H9 (cell line): ENCODE data around the gene TMEM129. TPM values are rescaled to one million over a fixed set of nuclear protein-coding genes. Genes with fewer than 3 reads are reported as not detected.

ENCODE experiments used
- DNase-seq: peaks from one replicate; pipeline ENCODE4 v3.0.0-alpha.2; 2017
- H2AFZ ChIP-seq: one replicate; pipeline ENCODE4 v1.6.1; 2013; ENCODE audit warnings: mild to moderate bottlenecking, low read length, control low read depth, moderate library complexity
- H2AK5ac ChIP-seq: 2 replicates; pipeline ENCODE4 v1.6.1; 2013; ENCODE audit warnings: low read length, control low read depth, mixed read lengths; ENCODE audit not compliant: insufficient read length
- H2BK120ac ChIP-seq: one replicate; pipeline ENCODE4 v1.6.1; 2013; ENCODE audit warnings: low read depth, mild to moderate bottlenecking, low read length, control low read depth, inconsistent platforms; ENCODE audit not compliant: poor library complexity, severe bottlenecking
- H2BK12ac ChIP-seq: 2 replicates; pipeline ENCODE4 v1.6.1; 2013; ENCODE audit warnings: low read length, control low read depth, mixed read lengths, low read depth; ENCODE audit not compliant: insufficient read length
- H2BK15ac ChIP-seq: 2 replicates; pipeline ENCODE4 v1.6.1; 2013; ENCODE audit warnings: low read depth, low read length, control low read depth
- H2BK20ac ChIP-seq: one replicate; pipeline ENCODE4 v1.6.1; 2013; ENCODE audit warnings: low read depth, mild to moderate bottlenecking, low read length, control low read depth, inconsistent platforms; ENCODE audit not compliant: poor library complexity, severe bottlenecking
- H2BK5ac ChIP-seq: 2 replicates; pipeline ENCODE4 v1.6.1; 2013; ENCODE audit warnings: low read length, control low read depth, mixed read lengths; ENCODE audit not compliant: insufficient read length
- H3K14ac ChIP-seq: 2 replicates; pipeline ENCODE4 v1.6.1; 2013; ENCODE audit warnings: low read length, control low read depth; ENCODE audit not compliant: insufficient read depth
- H3K18ac ChIP-seq: 2 replicates; pipeline ENCODE4 v1.6.1; 2013; ENCODE audit warnings: low read depth, mild to moderate bottlenecking, mixed read lengths, low read length, control low read depth; ENCODE audit not compliant: insufficient read length
- H3K23ac ChIP-seq: 2 replicates; pipeline ENCODE4 v1.6.1; 2013; ENCODE audit warnings: low read length, control low read depth, mixed read lengths, low read depth; ENCODE audit not compliant: insufficient read length
- H3K23me2 ChIP-seq: 2 replicates; pipeline ENCODE4 v1.6.1; 2013; ENCODE audit warnings: low read depth, mild to moderate bottlenecking, mixed read lengths, low read length, control low read depth; ENCODE audit not compliant: insufficient read length, poor library complexity, severe bottlenecking
- H3K27ac ChIP-seq: 2 replicates; pipeline ENCODE4 v1.5.1; 2013; ENCODE audit warnings: low read length, control low read depth, mixed read lengths, low read depth; ENCODE audit not compliant: insufficient read length
- H3K27me3 ChIP-seq: 2 replicates; pipeline ENCODE4 v1.6.1; 2013; ENCODE audit warnings: low read length, control low read depth, inconsistent platforms; ENCODE audit not compliant: insufficient read depth
- H3K4ac ChIP-seq: 2 replicates; pipeline ENCODE4 v1.6.1; 2013; ENCODE audit warnings: low read depth, mild to moderate bottlenecking, control low read depth, inconsistent platforms, low read length, moderate library complexity
- H3K4me1 ChIP-seq: 2 replicates; pipeline ENCODE4 v1.6.1; 2013; ENCODE audit warnings: low read length, control low read depth, inconsistent platforms; ENCODE audit not compliant: insufficient read depth
- H3K4me2 ChIP-seq: 2 replicates; pipeline ENCODE4 v1.6.1; 2013; ENCODE audit warnings: low read length, control low read depth, mixed read lengths; ENCODE audit not compliant: insufficient read length, insufficient read depth
- H3K56ac ChIP-seq: 2 replicates; pipeline ENCODE4 v1.6.1; 2013; ENCODE audit warnings: low read depth, mild to moderate bottlenecking, mixed read lengths, low read length, control low read depth; ENCODE audit not compliant: insufficient read length
- H3K79me1 ChIP-seq: 2 replicates; pipeline ENCODE4 v1.6.1; 2013; ENCODE audit warnings: low read depth, mild to moderate bottlenecking, moderate library complexity, low read length, control low read depth, inconsistent platforms; ENCODE audit not compliant: insufficient read depth, poor library complexity, severe bottlenecking
- H3K79me2 ChIP-seq: 2 replicates; pipeline ENCODE4 v1.6.1; 2013; ENCODE audit warnings: low read length, control low read depth, inconsistent platforms; ENCODE audit not compliant: insufficient read depth
- H3K9ac ChIP-seq: 2 replicates; pipeline ENCODE4 v1.6.1; 2013; ENCODE audit warnings: low read length, control low read depth, mixed read lengths; ENCODE audit not compliant: insufficient read length; ENCODE audit errors: extremely low read depth
- H3K9me3 ChIP-seq: one replicate; pipeline ENCODE4 v1.6.1; 2013; ENCODE audit warnings: low read depth, low read length, inconsistent platforms; ENCODE audit not compliant: control insufficient read depth
- H3T11ph ChIP-seq: one replicate; pipeline ENCODE4 v1.6.1; 2013; ENCODE audit warnings: mild to moderate bottlenecking, low read length, control low read depth, inconsistent platforms
- H4K20me1 ChIP-seq: one replicate; pipeline ENCODE4 v1.6.1; 2013; ENCODE audit not compliant: control insufficient read depth, insufficient read length, insufficient read depth
- H4K5ac ChIP-seq: 2 replicates; pipeline ENCODE4 v1.6.1; 2013; ENCODE audit warnings: low read depth, mild to moderate bottlenecking, mixed read lengths, low read length, control low read depth; ENCODE audit not compliant: insufficient read length
- H4K8ac ChIP-seq: replicated peaks from 2 replicates; pipeline ENCODE4 v1.6.1; 2013; ENCODE audit warnings: low read length, control low read depth, mixed read lengths, low read depth; ENCODE audit not compliant: insufficient read length
- H4K91ac ChIP-seq: 2 replicates; pipeline ENCODE4 v1.6.1; 2013; ENCODE audit warnings: low read depth, mild to moderate bottlenecking, moderate library complexity, mixed read lengths, low read length, control low read depth; ENCODE audit not compliant: insufficient read length
- H3K27ac Mint-ChIP-seq, 3 experiments: 2 replicates in 2 of 3; 3 replicates in 1 of 3; pipeline ENCODE4 v1.8.0; 2020 to 2021; ENCODE audit warnings: mixed read lengths in 3 of 3, mild to moderate bottlenecking in 1 of 3, moderate library complexity in 1 of 3
- H3K27me3 Mint-ChIP-seq: 2 replicates; pipeline ENCODE4 v1.8.0; 2021; ENCODE audit warnings: low read depth, mild to moderate bottlenecking, moderate library complexity, mixed read lengths
- H3K36me3 Mint-ChIP-seq, 3 experiments: 2 replicates in 2 of 3; 3 replicates in 1 of 3; pipeline ENCODE4 v1.8.0; 2020 to 2021; ENCODE audit warnings: low read depth in 3 of 3, mixed read lengths in 3 of 3; ENCODE audit not compliant: insufficient read depth in 1 of 3
- H3K4me1 Mint-ChIP-seq, 2 experiments: 2 replicates each; pipeline ENCODE4 v1.8.0; 2020; ENCODE audit warnings: mixed read lengths in 2 of 2
- H3K4me3 Mint-ChIP-seq, 2 experiments: 2 replicates in 1 of 2; 3 replicates in 1 of 2; pipeline ENCODE4 v1.8.0; 2020 to 2021; ENCODE audit warnings: mild to moderate bottlenecking in 2 of 2, mixed read lengths in 2 of 2, moderate library complexity in 1 of 2
- H3K9me3 Mint-ChIP-seq, 2 experiments: 2 replicates in 1 of 2; 3 replicates in 1 of 2; pipeline ENCODE4 v1.8.0; 2020; ENCODE audit warnings: mild to moderate bottlenecking in 2 of 2, mixed read lengths in 2 of 2, moderate library complexity in 1 of 2
- CTCF ChIP-seq: fragments of 200-600 bp; sonication (generic); conservative IDR thresholded peaks from 3 replicates; pipeline ENCODE4 v1.8.0; 2021; ENCODE audit warnings: antibody characterized with exemption, mild to moderate bottlenecking
- WGBS: extraction: QIAGEN DNeasy Blood & Tissue Kit; methylation state at CpG from one replicate; pipeline ENCODE4 v1.1.7; 2013; ENCODE audit warnings: missing lambda C conversion rate, low lambda C conversion rate, mixed read lengths; ENCODE audit not compliant: insufficient read length; ENCODE audit errors: extremely low coverage; 5-methylcytosine and 5-hydroxymethylcytosine counted together
- total RNA-seq: library from RNA; stranded (reverse); gene quantifications from 2 replicates; pipeline ENCODE4 v1.2.1, GENCODE V29; 2021

Gene TMEM129
- total RNA-seq, 1 experiment from 2014 or later: 27.3 TPM

- no peak overlapping the region for H3K4ac ChIP-seq
- no peak overlapping the region for H3K9ac ChIP-seq
- Mint-ChIP-seq H3K4me3 (peak overlapping the region; percentile 53 to 73), H3K36me3 (peaks cover 0 to 3% (median 2%) of the 10 kb centered on the region in 3 experiments; a peak in 1 of 7 replicates), H3K27me3 (peaks cover 29% of the 10 kb centered on the region), H3K9me3 (peaks cover 2% of the 10 kb centered on the region in 2 experiments; a peak in 1 of 5 replicates), H3K27ac (no peak overlapping the region), H3K4me1 (peaks cover 16% of the 10 kb centered on the region in 2 experiments)
- H2BK5ac ChIP-seq: no peak overlapping the region
- no peaks in the 10 kb centered on the region for H3K4me1 ChIP-seq
- H3K27ac ChIP-seq: no peak overlapping the region
- no peaks in the 10 kb centered on the region for H3K9me3 ChIP-seq
- H2AFZ ChIP-seq: no peak overlapping the region
- H2BK12ac ChIP-seq: no peak overlapping the region
- peak overlapping the region; percentile 45; the same call in 1 of the 2 replicates for H3K14ac ChIP-seq
- H3K23ac ChIP-seq: no peak overlapping the region
- H4K8ac ChIP-seq: no peak overlapping the region
- H3K4me2 ChIP-seq: peak overlapping the region; percentile 40
- no peak overlapping the region for H2BK20ac ChIP-seq
- H4K5ac ChIP-seq: no peak overlapping the region
- H4K20me1 ChIP-seq: no peaks in the 10 kb centered on the region
- no peaks in the 10 kb centered on the region for H3K79me2 ChIP-seq
- no peak for DNase-seq
- H3K27me3 ChIP-seq: peaks cover 7% of the 10 kb centered on the region; the same call in 1 of the 2 replicates
- no peak overlapping the region for H2AK5ac ChIP-seq
- no CpG with 5 or more reads among the region's 66 CpGs for WGBS
- H2BK120ac ChIP-seq: no peak overlapping the region
- no peak overlapping the region for H3T11ph ChIP-seq
- H3K23me2 ChIP-seq: peaks cover 2% of the 10 kb centered on the region
- TF ChIP-seq CTCF: no peak
- H4K91ac ChIP-seq: no peak overlapping the region
- H3K18ac ChIP-seq: no peak overlapping the region
- no peak overlapping the region for H2BK15ac ChIP-seq
- no peaks in the 10 kb centered on the region for H3K79me1 ChIP-seq
- H3K56ac ChIP-seq: no peak overlapping the region
These were observed 36.5 kb downstream of the TMEM129 start for GRCh38 chr4:1684506-1685234.
